GM20431 (cell line): ENCODE data around the gene TBX18.

Experiments
- in situ Hi-C: fragments of 300-500 bp; cut with MseI, MboI; formaldehyde crosslinking; loops from one replicate; pipeline ENCODE4 v1.15.0; 2020; ENCODE audit warnings: low sequenced_read_pairs; ENCODE audit not compliant: unreplicated experiment

TBX18 gene

DNA sequence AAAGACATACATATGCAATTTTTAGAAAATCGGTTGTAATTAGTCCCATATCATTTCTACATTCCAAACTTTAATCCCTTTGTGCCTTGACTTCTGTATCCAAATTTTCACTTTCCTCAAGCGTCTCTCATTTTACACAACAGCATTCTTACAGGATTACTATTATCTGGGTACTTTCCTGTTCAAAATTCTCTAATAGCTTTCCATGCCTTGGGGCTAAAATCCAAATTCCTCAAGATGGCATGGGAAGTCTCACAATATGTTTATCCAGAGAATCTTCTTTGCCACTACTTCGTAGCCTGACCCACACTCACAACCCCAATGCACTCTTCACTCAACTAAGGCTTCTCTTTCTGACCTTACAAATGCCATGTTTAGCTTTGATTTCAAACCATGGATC, 125.0 kb downstream of the TBX18 start:
- in situ Hi-C loops, result no loop called here

DNA sequence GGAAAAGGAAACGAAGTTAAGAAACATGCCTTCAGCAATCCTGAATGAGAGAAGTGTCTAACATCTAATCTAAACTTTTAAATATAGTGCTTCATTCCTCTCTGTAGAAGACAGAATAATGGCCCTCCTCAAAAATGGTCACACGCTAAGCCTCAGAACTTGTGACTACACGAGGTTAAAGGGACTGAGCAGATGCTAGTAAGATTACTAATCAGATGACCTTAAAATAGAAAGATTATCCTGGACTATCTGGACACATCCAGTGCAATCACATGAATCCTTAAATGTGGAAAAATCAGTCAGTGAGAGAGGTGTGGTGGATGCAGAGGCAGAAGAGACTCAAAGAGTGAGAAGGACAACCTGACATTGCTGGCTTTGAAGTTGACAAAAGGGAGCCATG, 126.1 kb downstream of the TBX18 start:
- in situ Hi-C loops, result no loop called here
